Measurements from ENCODE around the gene FLVCR1. TPM values are rescaled to one million over a fixed set of nuclear protein-coding genes. Genes with fewer than 3 reads are reported as not detected.
"Not testable (repeated sequence)": the region's sequence is repeated elsewhere in the genome, so short reads cannot be mapped to it uniquely, and the experiment has no call there.

Gene FLVCR1
- total RNA-seq, 1 donor: 15.1 TPM

- TF ChIP-seq CTCF (IDR thresholded peaks at IDR 0.05; ENCODE audit: insufficient read depth, low read depth, low read length): no peak
- no peak overlapping the region for H3K4me3 ChIP-seq (ENCODE audit: low read depth, low read length)
- no peak for DNase-seq (ENCODE audit: low read depth)
Measured at GRCh38 chr1:212879947-212880690, 22.0 kb downstream of the FLVCR1 start.

- H3K4me3 ChIP-seq (ENCODE audit: low read depth, low read length): no peak overlapping the region
- no peak for TF ChIP-seq CTCF (IDR thresholded peaks at IDR 0.05; ENCODE audit: insufficient read depth, low read depth, low read length)
- DNase-seq (ENCODE audit: low read depth): no peak
Measured at GRCh38 chr1:212884592-212884991, 26.5 kb downstream of the FLVCR1 start.

DNA sequence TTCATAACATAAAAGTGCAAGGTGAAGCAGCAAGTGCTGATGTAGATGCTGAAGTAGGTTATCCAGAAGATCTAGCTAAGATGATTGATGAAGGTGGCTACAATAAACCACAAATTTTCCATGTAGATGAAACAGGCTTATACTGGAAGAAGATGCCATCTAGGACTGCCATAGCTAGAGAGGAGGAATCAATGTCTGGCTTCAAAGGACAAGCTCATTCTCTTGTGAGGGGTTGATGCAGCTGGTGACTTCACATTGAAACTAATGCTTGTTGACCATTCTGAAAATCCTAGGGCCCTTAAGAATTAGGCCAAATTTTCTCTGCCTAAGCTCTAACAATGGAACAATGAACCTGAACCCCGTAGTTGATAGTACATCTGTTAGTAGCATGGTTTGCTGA lies 34.0 kb downstream of the FLVCR1 start:
- TF ChIP-seq CTCF (IDR thresholded peaks at IDR 0.05; ENCODE audit: insufficient read depth, low read depth, low read length): no peak
- no peak for DNase-seq (ENCODE audit: low read depth)
- H3K4me3 ChIP-seq (ENCODE audit: low read depth, low read length): no peak overlapping the region

DNA sequence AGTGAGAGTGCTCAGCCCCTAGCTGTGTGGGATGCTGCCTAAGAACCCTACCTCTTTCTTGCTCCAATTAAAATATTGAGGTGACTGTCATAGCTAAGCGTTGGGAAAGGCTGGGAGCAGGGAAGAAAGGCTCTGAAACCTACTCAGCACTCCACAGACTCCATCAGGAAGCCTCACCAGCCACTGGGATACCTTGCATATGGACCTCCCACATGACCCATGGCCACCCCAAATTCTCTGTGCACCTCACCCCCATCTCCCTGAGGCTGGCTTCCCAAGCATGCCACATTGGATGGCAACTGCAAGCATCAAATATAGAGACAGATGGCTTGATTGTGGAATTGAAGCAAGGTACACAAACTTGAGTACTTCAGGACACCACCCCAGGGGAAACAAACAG lies 41.8 kb downstream of the FLVCR1 start:
- no peak for DNase-seq (ENCODE audit: low read depth)
- TF ChIP-seq CTCF (IDR thresholded peaks at IDR 0.05; ENCODE audit: insufficient read depth, low read depth, low read length): no peak
- no peak overlapping the region for H3K4me3 ChIP-seq (ENCODE audit: low read depth, low read length)

DNA sequence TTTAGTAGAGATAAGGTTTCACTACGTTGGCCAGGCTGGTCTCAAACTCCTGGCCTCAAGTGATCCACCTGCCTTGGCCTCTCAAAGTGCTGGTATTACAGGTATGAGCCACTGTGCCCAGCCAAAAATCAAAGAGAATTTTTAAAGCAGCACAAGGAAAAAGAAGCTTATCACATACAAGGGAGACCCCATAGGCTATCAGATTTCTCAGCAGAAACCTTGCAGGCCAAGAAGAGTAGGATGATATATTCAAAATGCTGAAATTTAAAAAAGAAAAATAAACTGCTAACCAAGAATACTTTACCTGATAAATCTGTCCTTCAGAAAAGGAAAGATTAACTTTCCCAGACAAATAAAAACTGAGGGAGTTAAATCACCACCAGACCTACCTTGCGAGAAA lies 43.2 kb downstream of the FLVCR1 start:
- no peak overlapping the region for H3K4me3 ChIP-seq (ENCODE audit: low read depth, low read length)
- TF ChIP-seq CTCF (IDR thresholded peaks at IDR 0.05; ENCODE audit: insufficient read depth, low read depth, low read length): no peak
- DNase-seq (ENCODE audit: low read depth): no peak

GRCh38 chr1:212902054-212902453 lies 44.0 kb downstream of the FLVCR1 start:
- DNase-seq (ENCODE audit: low read depth): no peak
- TF ChIP-seq CTCF (IDR thresholded peaks at IDR 0.05; ENCODE audit: insufficient read depth, low read depth, low read length): no peak
- no peak overlapping the region for H3K4me3 ChIP-seq (ENCODE audit: low read depth, low read length)

DNA sequence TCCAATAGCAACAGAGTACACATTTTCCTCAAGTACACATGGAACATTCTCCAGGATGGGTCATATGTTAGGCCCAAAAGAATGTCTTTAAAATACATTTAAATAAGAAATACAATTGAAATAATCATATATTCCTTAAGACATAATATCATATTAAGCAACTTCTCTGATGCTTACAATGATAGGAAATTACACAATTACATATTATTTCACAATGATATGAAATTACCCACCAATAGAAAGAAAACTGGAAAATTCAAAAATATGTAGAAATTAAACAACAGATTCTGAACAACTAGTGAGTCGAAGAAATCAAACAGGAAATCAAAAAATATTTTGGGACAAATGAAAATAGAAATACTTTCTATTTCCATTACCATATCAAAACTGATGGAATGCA lies 45.6 kb downstream of the FLVCR1 start:
- no peak for DNase-seq (ENCODE audit: low read depth)
- TF ChIP-seq CTCF (IDR thresholded peaks at IDR 0.05; ENCODE audit: insufficient read depth, low read depth, low read length): no peak
- no peak overlapping the region for H3K4me3 ChIP-seq (ENCODE audit: low read depth, low read length)

DNA sequence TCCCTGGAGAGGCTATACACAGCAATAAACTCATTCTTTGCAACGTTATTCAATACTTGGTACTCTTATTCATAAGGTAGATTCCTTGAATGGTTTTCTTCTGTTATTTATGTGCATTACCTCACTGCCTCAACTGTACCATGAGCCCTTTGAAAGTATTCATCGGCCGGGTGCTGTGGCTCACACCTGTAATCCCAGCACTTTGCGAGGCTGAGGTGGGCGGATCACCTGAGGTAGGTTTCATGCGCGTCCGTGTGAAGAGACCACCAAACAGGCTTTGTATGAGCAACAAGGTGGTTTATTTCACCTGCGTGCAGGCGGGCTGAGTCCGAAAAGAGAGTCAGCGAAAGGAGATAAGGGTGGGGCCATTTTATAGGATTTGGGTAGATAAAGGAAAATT lies 50.0 kb downstream of the FLVCR1 start:
- not testable (repeated sequence) for DNase-seq (ENCODE audit: low read depth); H3K4me3 ChIP-seq (ENCODE audit: low read depth, low read length)

Data from fibroblast of villous mesenchyme (primary cell).